ENCODE results near the gene GALNTL6. TPM values are rescaled to one million over a fixed set of nuclear protein-coding genes. Genes with fewer than 3 reads are reported as not detected.

The GALNTL6 gene
- total RNA-seq, 1 experiment from 2014 or later: not detected

GRCh38 chr4:171765514-171765913 is 47.7 kb upstream of the GALNTL6 start:
- Histone ChIP-seq H3K79me2 (ENCODE audit: insufficient read depth, low read length) (no peaks in the 10 kb centered on the region), H2AK5ac (ENCODE audit: insufficient read length, low read length) (no peak overlapping the region), H3K4ac (ENCODE audit: low read depth, low read length) (no peak overlapping the region), H2BK12ac (ENCODE audit: insufficient read length, low read depth, low read length) (no peak overlapping the region), H4K91ac (ENCODE audit: insufficient read length, low read depth, low read length) (no peak overlapping the region), H4K20me1 (ENCODE audit: control insufficient read depth, insufficient read depth, insufficient read length) (no peaks in the 10 kb centered on the region), H2AFZ (ENCODE audit: low read length) (no peak overlapping the region), H3K56ac (ENCODE audit: insufficient read length, low read depth, low read length) (no peak overlapping the region), H3K27ac (ENCODE audit: insufficient read length, low read depth, low read length) (no peak overlapping the region), H2BK120ac (ENCODE audit: low read depth, low read length, poor library complexity, severe bottlenecking) (no peak overlapping the region), H2BK20ac (ENCODE audit: low read depth, low read length, poor library complexity, severe bottlenecking) (no peak overlapping the region), H3K23ac (ENCODE audit: insufficient read length, low read depth, low read length) (no peak overlapping the region), H2BK5ac (ENCODE audit: insufficient read length, low read length) (no peak overlapping the region), H3K23me2 (ENCODE audit: insufficient read length, low read depth, low read length, poor library complexity, severe bottlenecking) (no peaks in the 10 kb centered on the region), H3T11ph (ENCODE audit: low read length) (no peak overlapping the region), H3K14ac (ENCODE audit: insufficient read depth, low read length) (no peak overlapping the region), H3K18ac (ENCODE audit: insufficient read length, low read depth, low read length) (no peak overlapping the region), H3K79me1 (ENCODE audit: insufficient read depth, low read depth, low read length, poor library complexity, severe bottlenecking) (no peaks in the 10 kb centered on the region), H2BK15ac (ENCODE audit: low read depth, low read length) (no peak overlapping the region), H3K9me3 (ENCODE audit: control insufficient read depth, low read depth, low read length) (no peaks in the 10 kb centered on the region), H3K27me3 (ENCODE audit: insufficient read depth, low read length) (no peaks in the 10 kb centered on the region), H4K8ac (replicated peaks; ENCODE audit: insufficient read length, low read depth, low read length) (no peak overlapping the region), H3K4me1 (ENCODE audit: insufficient read depth, low read length) (no peaks in the 10 kb centered on the region), H4K5ac (ENCODE audit: insufficient read length, low read depth, low read length) (no peak overlapping the region), H3K4me2 (ENCODE audit: insufficient read depth, insufficient read length, low read length) (no peak overlapping the region), H3K9ac (ENCODE audit: extremely low read depth, insufficient read length, low read length) (no peak overlapping the region)
- no peak overlapping the region for H3K4me3 Mint-ChIP-seq
- H3K27ac Mint-ChIP-seq: no peak overlapping the region; a peak in 1 of 7 replicates
- TF ChIP-seq CTCF (conservative IDR thresholded peaks at IDR 0.05): no peak
- no peak for DNase-seq
- peaks cover 2 to 4% of the 10 kb centered on the region in 2 experiments; a peak in 1 of 4 replicates for H3K4me1 Mint-ChIP-seq
- no peaks in the 10 kb centered on the region for H3K27me3 Mint-ChIP-seq (ENCODE audit: low read depth)
- peaks cover 9 to 12% of the 10 kb centered on the region in 2 experiments; a peak in 4 of 5 replicates for H3K9me3 Mint-ChIP-seq
- H3K36me3 Mint-ChIP-seq (ENCODE audit: insufficient read depth in 1 of 3, low read depth in 3 of 3): peaks cover 4 to 7% (median 6%) of the 10 kb centered on the region in 3 experiments; a peak in 3 of 7 replicates
